Measurements from ENCODE around the gene RALGPS1.

RALGPS1 gene

GRCh38 chr9:127262602-127263001 lies 348.0 kb downstream of the RALGPS1 start:
- TF ChIP-seq, protein P1, sequence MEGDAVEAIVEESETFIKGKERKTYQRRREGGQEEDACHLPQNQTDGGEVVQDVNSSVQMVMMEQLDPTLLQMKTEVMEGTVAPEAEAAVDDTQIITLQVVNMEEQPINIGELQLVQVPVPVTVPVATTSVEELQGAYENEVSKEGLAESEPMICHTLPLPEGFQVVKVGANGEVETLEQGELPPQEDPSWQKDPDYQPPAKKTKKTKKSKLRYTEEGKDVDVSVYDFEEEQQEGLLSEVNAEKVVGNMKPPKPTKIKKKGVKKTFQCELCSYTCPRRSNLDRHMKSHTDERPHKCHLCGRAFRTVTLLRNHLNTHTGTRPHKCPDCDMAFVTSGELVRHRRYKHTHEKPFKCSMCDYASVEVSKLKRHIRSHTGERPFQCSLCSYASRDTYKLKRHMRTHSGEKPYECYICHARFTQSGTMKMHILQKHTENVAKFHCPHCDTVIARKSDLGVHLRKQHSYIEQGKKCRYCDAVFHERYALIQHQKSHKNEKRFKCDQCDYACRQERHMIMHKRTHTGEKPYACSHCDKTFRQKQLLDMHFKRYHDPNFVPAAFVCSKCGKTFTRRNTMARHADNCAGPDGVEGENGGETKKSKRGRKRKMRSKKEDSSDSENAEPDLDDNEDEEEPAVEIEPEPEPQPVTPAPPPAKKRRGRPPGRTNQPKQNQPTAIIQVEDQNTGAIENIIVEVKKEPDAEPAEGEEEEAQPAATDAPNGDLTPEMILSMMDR (conservative IDR thresholded peaks at IDR 0.05; ENCODE audit: low read depth, low read length), result no peak
- DNase-seq (ENCODE audit: low read depth), result no peak
- H3K4me3 ChIP-seq (ENCODE audit: low read length), result no peak overlapping the region

DNA sequence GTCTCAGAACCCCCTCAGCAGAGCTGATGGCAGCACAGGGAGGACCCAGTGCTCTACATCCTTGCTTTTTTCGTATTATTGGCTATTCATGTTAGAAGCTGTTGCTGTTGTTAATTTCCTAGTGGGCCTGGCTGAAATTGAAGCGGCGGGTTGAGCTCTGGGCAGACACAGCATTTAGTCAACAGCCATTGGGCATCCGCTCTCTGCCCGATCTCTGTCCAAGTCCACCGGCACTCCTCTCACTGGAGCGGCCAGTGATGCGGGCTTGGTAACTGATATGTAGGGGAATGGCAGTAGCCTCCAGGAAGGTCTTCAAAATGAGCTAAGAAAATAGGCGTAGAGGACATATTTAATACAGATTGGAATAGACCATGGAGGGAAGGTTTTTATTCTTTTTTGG lies 348.7 kb downstream of the RALGPS1 start:
- H3K4me3 ChIP-seq (ENCODE audit: low read length), result no peak overlapping the region
- TF ChIP-seq, protein P1 (conservative IDR thresholded peaks at IDR 0.05; ENCODE audit: low read depth, low read length), result no peak
- no peak for DNase-seq (ENCODE audit: low read depth)

- TF ChIP-seq, protein P1 (conservative IDR thresholded peaks at IDR 0.05; ENCODE audit: low read depth, low read length), result no peak
- H3K4me3 ChIP-seq (ENCODE audit: low read length), result no peak overlapping the region
- no peak for DNase-seq (ENCODE audit: low read depth)
Measured at GRCh38 chr9:127263664-127264063, 349.1 kb downstream of the RALGPS1 start.

DNA sequence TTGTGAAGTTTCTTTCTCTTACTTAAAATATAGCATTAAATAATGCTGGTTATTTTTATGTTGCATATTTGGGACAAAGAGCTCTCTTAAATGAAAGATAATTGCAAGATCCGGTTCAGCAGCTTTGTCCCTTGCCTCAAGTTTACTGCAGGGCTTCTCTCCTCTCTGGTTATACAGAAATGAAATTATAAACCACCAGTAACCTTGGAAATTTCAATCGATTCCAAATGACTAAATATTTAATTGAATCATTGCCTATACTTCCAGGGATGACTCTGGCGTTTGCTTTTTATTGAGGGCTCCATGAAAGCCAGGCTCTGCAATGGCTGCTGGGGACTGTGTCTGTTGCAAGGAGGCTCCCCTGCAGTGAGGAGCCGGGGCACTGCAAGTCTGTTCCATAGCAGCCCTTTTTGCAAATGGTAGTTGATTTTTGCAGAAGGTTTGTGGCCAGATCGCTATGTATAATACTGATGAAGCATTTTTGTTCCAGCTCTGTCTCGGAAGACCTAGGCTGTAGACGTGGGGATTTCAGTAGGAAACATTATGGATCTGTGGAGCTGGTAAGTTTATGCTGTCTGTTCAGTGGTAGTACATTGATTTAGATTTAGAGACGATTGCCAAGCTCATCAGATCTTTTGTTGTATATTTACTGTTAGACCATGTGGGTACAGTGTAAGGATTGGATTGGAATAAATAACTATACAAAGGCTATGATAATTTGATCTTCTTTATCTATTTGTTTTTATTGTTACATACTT lies 350.1 kb downstream of the RALGPS1 start, which contains the start of gene GARNL3:
Gene GARNL3 (plus strand): TSS at position 313 of the 758 bp plus-strand sequence. CDS start 104 bp downstream, at position 417.
- DNase-seq (ENCODE audit: low read depth), result no peak
- H3K4me3 ChIP-seq (ENCODE audit: low read length), result no peak within 1 kb of the TSS
- TF ChIP-seq, protein P1 (conservative IDR thresholded peaks at IDR 0.05; ENCODE audit: low read depth, low read length), result no peak

- DNase-seq (ENCODE audit: low read depth), result no peak
- TF ChIP-seq, protein P1 (conservative IDR thresholded peaks at IDR 0.05; ENCODE audit: low read depth, low read length), result no peak
- H3K4me3 ChIP-seq (ENCODE audit: low read length), result no peak overlapping the region
Measured at GRCh38 chr9:127267793-127268525, 353.4 kb downstream of the RALGPS1 start.

GRCh38 chr9:127269449-127269848 lies 354.9 kb downstream of the RALGPS1 start:
- DNase-seq (ENCODE audit: low read depth), result no peak
- TF ChIP-seq, protein P1 (conservative IDR thresholded peaks at IDR 0.05; ENCODE audit: low read depth, low read length), result no peak
- no peak overlapping the region for H3K4me3 ChIP-seq (ENCODE audit: low read length)

All from retinal pigment epithelial cell (primary cell).